Measurements from ENCODE around the gene PRKCA.

PRKCA gene

GRCh38 chr17:66518677-66519076, 216.3 kb downstream of the PRKCA start:
- no peak for DNase-seq (ENCODE audit: low read depth)

GRCh38 chr17:66519154-66519553, 216.7 kb downstream of the PRKCA start:
- no peak for DNase-seq (ENCODE audit: low read depth)

- DNase-seq (ENCODE audit: low read depth): no peak
Observed at GRCh38 chr17:66520999-66521398, 218.6 kb downstream of the PRKCA start.

DNA sequence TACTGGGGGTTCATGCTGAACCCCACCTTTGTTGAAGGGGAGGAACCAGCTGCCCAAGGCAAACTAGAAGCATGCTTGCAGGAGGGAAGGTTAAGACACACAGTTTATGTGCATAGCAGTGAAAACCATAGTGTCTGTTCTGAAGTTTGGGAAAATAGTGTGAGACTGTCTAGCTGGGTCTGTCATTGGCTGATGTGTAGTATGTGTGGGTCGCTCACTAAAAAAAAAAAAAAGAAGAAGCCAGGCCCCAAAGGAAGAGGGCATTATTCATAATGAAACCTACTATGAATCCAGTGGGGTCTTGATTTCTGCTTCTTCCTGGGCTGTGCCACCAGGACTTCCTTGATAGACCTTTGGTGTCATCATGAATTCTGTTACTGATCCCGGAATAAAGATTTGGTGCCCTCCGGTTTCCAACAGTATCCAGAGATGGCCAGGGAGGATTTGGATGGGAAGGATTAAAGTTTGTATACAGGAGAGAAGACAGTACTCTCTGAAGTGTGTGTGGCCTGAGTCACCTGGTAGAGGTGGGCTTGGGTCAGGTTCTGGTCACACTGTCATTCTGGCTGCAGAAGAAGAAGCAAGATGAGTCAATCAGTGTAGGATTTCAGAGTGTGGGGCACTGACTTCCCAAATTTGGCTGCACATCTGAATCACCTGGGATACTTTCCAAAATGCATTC, 220.3 kb downstream of the PRKCA start:
- DNase-seq (ENCODE audit: low read depth): no peak

- no peak for DNase-seq (ENCODE audit: low read depth)
Observed at GRCh38 chr17:66523378-66524200, 221.2 kb downstream of the PRKCA start.

DNA sequence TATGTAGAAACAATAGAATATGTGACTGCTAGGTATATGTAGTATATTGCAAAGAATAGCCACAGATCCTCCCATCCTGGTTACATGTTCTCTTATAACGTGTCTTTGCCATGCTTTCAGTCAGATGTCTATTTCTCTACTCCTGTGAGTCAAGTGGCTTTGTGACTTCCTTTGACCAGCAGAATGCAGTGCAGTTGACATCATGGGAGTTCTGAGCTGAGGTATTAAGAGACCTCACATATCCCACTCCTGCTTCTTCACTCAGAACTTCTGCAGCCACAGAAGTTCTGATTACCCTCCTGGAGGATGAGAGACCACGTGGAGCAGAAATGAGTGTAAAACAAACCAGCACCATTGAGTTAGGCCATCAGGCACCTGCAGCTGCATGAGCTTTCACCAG, 222.5 kb downstream of the PRKCA start:
- DNase-seq (ENCODE audit: low read depth): no peak

DNA sequence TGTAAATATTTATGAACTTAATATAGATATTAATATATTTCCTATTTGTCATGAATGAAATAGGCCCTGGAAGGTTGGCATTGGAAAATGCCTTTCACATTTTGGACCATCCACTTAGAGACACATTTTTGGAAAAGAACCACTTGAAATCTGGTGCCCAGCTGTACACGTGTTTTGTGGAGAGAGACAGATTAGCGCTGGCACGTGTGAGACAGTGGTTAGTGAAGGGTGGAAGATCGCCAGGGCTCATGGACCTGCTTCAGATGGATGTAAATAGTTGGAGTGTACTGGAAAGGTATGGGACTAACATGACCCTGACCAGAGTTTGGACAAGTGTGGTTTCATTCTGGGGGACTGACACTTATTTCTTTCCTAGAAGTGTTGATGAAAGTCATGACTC, 222.9 kb downstream of the PRKCA start:
- DNase-seq (ENCODE audit: low read depth): no peak

GRCh38 chr17:66526827-66527226, 224.4 kb downstream of the PRKCA start:
- no peak for DNase-seq (ENCODE audit: low read depth)

DNA sequence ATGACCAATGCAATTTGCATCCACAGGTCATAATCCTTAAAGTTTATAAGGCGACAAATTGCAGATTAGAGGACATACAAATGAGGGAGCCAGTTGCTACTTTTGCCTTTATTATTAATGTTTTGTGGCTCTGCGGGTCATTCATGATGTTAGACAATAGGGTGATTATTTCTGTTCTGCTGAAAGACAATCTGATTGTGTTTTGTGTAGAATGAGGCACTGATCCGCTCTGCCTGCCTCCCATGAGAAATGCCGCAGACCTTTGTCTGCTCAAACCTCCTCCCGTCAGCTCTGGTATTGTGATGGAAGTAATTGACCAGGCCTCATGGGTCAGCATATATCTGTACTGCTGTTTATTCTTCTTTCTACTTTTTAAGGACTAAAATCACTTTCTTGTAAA, 224.9 kb downstream of the PRKCA start:
- DNase-seq (ENCODE audit: low read depth): no peak

- DNase-seq (ENCODE audit: low read depth): no peak
Observed at GRCh38 chr17:66531851-66532295, 229.5 kb downstream of the PRKCA start.

DNA sequence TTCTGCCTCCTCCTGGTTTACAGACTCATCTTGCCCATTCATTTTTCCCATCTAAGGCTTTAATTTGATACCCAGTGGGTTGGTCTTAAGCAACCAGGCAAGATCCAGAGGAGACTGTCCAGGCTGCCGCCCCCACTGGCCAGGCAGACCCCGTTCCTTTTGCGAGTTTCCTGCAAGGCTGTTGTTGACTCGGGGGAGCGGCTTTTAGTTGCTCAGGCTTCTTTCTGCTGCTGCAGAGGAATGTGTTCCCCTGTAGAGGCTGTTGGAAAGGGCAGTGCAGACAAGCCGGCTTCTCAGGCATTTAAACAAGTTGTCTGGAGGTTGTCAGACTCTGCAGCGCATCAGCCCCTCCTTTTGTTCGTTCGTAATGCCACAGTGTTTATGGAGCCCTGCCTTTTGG, 231.2 kb downstream of the PRKCA start:
- no peak for DNase-seq (ENCODE audit: low read depth)

- DNase-seq (ENCODE audit: low read depth): no peak
Observed at GRCh38 chr17:66533986-66534385, 231.6 kb downstream of the PRKCA start.

DNA sequence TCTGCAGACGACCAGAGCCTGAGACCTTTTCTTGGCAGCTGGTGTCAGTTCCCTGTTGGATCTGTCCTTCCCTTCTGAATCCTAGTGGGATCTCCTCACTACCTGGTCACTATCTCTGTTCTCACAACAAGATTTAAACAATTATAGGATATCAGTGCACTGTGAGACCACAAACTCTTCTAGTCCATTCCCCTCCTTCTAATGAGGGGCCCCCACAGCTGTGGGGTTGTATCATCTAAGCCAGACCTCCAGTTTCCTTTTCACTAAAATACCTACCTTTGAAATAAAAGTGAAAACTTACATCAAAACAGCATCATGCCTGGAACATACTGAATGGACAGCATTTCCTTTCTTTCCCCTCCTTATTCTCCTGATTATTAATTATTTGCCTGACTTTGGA, 233.2 kb downstream of the PRKCA start:
- DNase-seq (ENCODE audit: low read depth): no peak

- no peak for DNase-seq (ENCODE audit: low read depth)
Observed at GRCh38 chr17:66537502-66537901, 235.1 kb downstream of the PRKCA start.

DNA sequence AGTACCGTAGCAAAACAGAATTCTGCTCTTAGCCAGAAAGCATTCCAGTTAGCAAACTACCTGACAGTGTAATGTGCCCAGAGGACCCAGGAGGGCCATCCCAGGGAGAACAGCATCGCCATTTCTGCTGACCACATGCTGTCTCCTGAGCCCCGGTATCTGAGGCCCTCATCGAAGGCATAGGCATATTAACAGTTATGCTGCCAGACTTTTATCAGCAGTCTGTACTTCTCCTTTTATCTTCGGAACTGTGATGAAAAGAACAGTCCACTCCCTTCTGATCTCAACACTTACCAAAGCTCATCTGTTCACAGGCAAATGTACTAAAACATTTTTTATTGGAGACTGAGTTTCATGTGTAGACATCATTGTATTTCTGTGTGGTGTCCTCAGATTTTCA, 236.4 kb downstream of the PRKCA start:
- no peak for DNase-seq (ENCODE audit: low read depth)

DNA sequence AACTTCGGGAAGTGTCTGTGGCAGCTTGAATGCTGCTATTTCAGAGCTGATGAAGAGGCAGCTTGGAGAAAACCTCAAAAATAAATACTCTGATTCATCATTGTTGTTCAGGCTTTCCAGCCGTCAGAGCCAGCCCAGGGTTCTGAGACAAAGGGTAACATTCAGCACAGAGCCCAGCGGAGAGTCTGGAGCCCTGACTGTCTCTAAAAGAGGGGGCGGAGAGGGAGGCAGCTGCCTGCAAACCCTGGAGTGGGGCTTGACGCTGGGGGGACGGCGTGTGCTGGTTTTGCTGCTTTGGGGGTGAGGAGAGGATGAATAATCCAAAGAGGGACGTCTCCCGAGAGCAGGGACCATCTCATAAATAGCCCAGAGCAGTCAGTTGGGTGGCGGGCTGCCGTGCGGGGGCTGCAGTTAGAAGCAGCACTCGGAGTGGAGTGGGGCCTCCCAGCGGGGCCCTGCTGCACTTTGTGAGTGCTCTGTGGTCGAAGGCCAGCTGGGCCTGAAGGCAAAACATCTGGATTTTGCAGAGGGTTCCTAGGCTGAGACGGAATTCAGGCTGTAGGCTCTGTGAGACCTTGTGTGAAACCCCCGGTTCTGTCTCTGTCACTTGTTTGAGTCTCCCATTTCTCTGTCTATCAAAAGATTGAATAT, 237.8 kb downstream of the PRKCA start:
- no peak for DNase-seq (ENCODE audit: low read depth)

DNA sequence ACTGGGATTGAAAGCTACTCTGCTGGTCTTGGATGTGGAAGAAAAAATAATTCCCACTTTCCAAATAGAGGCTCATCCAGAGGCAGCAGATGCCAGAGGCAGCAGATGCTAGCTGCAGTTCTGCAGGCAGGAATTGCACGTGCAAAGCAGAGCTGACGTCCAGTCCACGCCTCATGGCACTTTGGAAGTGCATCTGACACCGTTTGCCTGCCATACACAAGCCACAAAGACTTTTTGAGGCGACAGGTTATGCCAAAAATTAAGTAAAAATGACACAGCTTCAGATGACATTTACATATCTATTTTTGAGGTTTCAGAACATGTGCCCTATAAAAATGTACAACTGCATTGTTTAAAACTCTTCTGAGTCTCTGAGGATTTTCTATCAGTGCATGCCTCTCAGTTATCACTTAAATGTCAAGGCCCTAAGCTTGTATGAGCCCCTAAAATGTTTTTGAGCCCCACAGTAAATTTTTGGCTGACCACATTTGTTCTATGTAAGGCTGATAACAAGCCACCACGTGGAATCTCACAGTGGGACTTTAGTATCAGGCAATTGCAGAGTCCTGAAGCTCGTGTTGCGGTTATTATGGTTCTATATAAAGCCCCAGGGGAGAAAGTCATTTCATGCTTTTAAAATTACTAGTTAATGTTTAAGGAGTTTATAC, 239.2 kb downstream of the PRKCA start:
- DNase-seq (ENCODE audit: low read depth): no peak

GRCh38 chr17:66542129-66542966, 239.9 kb downstream of the PRKCA start:
- no peak for DNase-seq (ENCODE audit: low read depth)

DNA sequence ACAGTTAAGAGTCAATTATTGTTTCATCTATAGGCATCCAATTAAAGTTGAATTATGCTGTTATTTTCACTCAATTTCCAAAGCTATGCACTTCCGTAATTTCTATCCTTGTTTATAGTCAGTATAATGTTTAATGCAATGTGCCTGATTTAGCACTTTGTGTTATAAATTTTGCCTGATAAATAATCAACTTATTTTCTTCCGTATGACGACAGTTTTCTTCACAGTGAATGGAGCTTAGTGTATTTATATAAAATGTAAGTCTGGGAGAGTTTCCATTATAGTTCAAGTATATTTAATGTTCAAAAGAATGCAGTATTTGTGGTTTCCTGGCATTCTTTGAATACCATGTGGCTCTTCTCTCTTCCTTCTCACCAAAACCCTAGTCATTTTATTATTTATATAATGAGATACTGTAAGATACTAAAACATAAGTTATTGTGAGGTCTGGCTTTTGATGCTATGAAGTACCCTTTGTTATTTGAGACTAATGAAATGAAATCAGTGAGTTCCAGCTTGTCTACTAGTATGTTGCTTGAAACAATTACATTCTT, 240.6 kb downstream of the PRKCA start:
- DNase-seq (ENCODE audit: low read depth): no peak

DNA sequence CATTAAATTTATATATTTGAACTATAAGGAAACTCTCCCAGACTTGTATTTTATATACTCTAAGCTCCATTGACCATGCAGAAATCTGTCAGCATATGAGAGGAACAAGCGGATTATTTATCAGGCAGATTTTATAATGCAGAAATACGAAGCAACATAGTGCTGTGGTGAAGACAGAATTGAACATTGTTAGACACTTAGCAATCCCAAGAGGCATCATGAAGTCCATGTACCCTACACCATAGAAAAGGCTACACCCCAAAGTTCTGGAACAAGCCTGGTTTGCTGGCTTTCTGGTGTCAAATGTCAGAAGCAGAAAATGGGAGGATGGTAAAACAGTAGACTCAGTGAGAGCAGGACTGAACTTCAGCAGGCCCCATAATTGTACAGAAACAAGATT, 241.1 kb downstream of the PRKCA start:
- DNase-seq (ENCODE audit: low read depth): no peak

DNA sequence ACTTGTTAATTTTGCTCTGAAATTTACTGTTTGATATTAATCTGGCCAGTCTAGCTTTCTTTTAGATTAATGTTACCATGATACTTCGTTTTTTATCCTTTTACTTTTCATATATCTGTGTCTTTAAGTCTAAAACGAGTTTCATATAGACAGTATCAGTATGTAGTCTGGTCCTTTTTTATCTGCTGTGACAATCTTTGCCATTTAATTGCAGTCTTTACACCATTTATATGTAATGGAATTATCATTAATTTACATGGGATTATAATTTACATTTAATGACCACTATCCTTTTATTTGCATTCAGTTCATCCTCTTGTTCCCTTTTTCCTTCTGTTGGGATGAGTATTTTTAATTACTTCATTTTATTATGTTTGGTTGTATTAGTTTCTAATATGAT, 243.5 kb downstream of the PRKCA start:
- no peak for DNase-seq (ENCODE audit: low read depth)

All from stimulated activated CD8-positive, alpha-beta memory T cell treated with anti-CD3 and anti-CD28 coated beads, Interleukin-4, amount 100 ng/mL, for 24 hours (primary cell).